Activated CD4-positive, alpha-beta T cell treated with anti-CD3 and anti-CD28 coated beads, Interleukin-2, Interleukin-6, amounts not matched to agents 100 ng/mL and 50 ng/mL, durations not matched to agents 16 hours and 8 hours (primary cell): ENCODE measurements around the gene GSN.
"Not testable (repeated sequence)": the region's sequence is repeated elsewhere in the genome, so short reads cannot be mapped to it uniquely, and the experiment has no call there.

ENCODE experiments used
- DNase-seq: peaks from one replicate; pipeline ENCODE4 v3.0.0-alpha.2; 2020

The GSN gene

GRCh38 chr9:121289772-121290370 is 21.9 kb downstream of the GSN start:
- no peak for DNase-seq

DNA sequence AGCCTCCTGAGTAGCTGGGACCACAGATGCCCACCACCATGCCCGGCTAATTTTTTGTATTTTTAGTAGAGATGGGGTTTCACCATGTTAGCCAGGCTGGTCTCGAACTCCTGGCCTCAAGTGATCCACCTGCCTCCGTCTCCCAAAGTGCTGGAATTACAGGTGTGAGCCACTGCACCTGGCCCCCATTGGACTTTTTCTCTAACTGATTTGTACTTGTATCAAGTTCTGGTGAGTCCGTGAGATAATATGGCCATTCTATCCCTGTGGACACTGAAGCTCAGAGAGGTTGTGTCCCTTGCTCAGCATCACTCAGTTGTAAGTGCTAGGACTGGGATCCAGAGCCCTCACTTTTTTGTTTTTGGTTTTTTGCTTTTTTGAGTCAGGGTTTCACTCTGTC is 23.6 kb downstream of the GSN start:
- DNase-seq = not testable (repeated sequence)

DNA sequence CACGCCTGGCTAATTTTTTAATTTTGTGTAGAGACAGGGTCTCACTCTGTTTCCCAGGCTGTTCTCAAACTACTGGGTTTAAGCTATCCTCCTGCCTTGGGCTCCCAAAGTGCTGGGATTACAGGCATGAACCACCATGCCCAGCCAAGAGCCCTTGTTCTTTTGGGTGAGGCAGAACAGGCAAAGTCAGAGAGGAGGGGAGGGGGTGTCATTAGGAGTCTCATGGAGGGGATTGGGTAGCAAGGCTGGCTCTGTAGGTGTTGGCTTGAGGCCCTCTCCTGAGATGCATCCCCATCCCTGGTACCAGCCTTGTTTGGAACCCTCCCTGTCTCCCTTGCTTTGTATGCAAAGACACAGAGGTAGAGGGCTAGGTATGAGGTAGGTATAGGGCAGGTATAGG is 24.1 kb downstream of the GSN start:
- DNase-seq = no peak

DNA sequence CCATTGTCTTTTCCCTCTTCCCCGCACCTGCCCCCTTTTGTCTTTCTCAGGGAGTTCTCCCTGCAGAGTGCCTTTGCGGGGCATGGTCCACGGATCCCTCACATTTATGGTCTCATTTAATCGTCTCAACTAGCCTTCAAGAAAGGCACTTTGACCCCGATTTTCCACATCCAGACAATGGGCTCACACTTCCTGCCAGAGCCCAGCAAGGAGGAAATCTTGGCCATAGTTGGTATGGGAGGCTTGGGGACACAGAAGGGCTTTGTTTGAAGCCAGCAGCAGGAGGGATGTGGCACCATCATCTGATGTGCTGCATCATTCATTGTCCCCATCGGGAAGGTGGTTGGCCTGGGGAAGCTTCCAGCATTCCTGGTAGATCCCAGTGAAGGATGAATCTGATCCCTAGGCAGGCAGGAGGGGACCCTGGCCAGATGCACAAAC is 24.9 kb downstream of the GSN start:
- DNase-seq = no peak

DNA sequence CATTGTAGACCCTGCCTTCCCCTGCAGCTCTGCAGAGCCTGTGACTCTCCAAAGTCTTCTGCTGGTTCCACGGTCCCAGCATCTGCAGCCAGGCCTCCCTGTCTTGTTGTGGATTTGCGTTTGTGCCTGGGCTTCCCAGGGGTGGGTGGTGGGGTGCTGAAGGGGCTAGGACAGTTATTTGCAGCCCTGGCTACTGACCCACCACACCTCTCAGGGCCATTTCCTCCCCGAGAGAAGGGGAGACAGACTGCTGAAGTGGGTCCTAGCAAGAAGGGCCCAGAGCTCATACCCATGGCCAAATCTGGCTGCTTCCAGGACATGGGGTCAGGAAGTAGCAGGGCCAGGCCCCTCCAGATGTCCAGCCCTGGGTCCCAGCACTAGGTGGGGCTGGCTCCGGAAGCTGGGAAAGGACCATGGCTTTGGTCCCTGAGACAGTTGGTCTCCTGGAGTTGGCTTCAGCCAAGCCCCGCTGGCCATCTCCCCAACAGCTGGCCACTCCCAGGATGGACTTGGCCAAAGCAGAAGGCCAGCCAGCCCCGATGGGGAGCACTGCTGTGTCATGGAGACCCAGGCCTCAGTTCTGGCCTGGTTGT is 26.3 kb downstream of the GSN start:
- DNase-seq = no peak

- no peak for DNase-seq
Observed at GRCh38 chr9:121294866-121295661, 27.1 kb downstream of the GSN start.

- no peak for DNase-seq
Observed at GRCh38 chr9:121295662-121296191, 27.8 kb downstream of the GSN start.

DNA sequence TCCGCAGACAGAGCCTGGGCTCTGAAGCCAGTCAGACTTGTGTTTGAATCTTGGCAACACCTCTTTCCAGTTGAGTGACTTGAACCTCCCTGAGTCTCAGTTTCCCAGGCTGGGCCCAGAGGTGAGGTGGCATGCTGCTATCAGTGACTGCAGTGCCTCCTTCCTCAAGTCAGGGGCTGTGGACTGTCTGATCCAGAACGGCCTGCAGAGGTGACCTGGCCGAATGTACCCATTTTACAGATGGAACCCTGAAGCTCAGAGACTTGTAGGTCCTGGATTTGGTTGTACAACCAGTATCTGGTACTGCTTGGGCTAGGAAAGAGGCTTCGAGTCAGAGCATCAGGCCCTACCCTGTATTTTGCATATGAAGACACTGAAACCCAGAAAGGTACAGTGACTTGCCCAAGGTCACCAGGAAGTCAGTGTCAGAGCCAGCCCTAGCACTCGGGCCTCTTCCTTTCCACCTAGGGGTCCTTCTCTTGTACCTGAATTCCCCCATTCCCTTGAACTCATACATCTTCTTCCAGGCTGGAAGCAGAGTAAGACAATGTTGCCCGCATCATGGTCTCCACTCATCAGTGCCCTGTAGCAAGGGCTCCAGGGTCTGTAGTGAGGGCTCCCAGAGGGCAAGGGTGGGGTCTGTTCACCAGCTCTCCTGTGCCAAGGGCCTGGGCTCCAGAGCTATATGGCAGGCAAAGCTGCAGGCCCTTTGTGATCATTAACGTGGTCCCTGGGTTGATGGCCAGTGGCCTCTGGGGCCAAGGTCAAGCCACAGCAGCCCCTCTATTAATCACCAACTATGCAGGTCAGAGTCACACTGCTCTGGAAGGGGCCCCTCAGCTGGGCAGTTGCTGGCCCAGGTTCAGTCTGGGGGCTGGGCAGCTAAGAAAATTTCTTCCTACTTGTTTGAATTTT is 28.5 kb downstream of the GSN start:
- no peak for DNase-seq

DNA sequence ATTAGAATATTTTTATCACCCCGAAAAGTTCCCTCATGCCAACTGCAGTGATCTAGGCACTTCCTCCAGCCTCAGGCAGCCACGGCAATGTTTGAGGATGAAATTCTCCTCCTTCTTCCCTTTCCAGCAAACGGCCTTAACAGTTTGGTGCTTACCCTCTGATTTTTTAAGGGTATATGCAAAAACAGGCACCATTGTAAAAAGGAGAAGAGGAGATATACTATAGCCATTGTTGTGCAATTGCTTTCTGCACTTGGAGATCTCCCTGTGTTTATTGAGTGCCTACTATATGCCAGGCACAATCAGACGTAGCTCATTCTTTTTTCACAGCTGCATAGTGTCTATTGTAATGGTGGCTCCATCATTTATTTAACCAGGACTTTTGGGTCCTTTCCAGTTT is 29.4 kb downstream of the GSN start:
- no peak for DNase-seq

- no peak for DNase-seq
Observed at GRCh38 chr9:121298016-121298538, 30.1 kb downstream of the GSN start.

GRCh38 chr9:121298689-121299466 is 30.9 kb downstream of the GSN start:
- no peak for DNase-seq

GRCh38 chr9:121299467-121300282 is 31.7 kb downstream of the GSN start:
- peak; percentile 14 for DNase-seq

DNA sequence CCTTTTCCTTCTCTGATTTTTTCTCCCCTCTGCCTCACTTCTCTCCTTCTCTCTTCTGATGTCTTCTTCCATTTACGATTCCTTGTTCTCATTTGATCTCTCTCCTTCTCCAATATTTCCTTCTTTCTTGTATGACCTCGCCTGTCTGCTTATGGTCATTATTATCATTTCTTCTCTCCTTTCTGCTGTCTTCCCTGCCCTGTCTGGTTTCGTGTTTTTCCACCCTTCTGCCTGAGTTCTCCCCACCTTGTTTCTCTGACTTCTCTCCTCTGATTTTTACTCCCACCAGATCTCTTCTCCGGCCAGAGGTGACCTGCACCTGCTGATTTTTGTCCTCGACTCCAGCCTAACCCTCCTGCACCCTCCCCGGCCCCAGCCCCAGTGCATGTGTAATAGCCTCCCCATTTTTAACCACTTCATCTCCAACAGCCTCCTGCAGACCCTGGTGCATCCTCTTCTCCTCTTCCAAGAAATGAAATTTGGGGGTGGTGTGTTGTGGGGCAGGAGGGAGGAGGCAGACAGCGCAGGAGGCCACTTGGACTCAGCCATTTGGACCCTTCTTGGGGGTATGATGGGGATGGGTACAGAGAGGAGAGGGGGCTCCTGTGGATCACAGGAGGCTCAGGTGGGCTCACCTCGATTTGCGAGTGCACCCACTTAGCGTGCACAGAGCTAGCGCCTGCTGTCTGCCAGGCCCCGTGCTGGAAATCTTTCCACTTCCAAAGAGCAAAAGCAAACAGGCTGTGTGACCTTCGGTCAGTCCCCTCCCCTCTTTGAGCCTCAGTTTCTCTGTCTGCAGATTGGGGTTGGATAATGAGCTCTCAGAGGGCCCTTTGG is 32.5 kb downstream of the GSN start:
- no peak for DNase-seq

DNA sequence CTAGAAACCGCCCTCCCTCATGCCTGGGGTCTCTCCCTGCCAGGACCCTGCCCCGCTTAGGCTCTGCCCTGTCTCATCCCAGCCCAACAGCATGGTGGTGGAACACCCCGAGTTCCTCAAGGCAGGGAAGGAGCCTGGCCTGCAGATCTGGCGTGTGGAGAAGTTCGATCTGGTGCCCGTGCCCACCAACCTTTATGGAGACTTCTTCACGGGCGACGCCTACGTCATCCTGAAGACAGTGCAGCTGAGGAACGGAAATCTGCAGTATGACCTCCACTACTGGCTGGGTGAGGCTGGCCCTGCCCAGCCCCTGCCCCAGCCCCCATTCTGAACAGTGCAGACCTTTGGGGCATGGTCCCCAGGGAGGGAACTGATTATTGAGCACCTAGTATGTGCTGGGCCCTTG is 33.9 kb downstream of the GSN start:
- DNase-seq = no peak

DNA sequence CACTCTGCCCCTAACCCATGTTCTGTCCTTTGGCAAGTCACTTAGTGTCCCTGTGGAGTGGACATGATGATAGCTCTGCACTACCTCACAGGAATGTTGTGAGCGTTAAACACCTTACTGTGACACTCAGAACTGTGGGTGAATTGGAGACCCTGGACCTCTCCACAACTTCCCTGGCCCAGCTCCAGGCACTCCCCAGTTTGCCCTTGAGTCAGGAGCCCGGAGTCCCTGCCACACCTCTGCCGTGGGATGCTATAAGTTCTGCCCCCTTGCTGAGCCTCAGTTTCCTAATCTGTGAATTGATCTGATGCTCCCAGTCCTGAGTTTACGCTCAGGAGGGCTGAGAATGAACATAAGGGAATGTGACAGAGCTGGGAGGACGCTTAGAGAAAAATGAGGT is 34.4 kb downstream of the GSN start:
- no peak for DNase-seq

GRCh38 chr9:121302786-121303185 is 34.8 kb downstream of the GSN start:
- no peak for DNase-seq

DNA sequence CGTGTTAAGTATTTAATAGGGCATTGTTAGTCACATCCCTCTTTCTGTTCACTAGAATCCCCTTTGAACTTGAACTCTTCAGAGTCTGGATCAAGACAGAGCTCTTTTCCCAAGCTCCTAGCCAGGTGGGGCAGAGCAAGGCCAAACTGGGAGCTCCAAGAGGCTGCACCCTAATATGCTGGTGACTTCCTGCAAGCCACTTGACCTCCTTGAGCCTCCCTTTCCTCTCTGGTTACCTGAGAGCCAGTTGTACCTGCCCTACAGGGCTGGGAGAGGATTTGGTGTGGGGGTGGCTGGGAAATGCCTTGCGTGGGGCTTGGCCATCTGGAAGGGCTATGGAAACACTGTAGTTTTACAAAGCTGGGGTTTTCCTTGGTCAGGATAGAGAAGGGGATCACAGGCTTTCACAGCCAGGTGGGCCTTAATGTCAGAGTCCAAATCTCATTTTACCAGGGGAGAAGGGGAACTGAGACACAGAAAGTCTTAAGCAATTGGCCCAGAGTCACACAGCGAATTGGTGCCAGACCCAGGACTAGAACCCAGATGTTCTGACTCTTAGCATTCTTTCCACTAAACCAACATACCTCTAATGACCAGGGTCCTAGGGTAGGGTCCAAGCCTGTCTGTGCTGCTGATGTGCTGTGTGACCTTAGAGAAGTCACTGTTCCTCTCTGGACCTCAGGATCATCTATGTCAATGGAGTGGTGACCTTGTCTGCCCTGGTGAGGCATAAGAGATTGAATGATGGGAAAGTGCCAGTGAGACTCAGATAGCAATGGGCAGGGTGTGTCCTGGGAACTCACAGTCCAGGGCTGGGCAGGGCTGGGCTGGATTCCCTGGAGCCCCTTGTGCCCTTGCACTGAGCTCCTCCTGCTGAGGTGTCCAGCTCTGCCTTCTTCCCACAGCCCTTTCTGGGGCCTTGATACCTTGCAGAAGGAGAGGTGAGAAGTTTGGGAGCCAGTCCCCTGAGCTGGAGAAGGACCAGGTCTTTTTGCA is 35.8 kb downstream of the GSN start:
- DNase-seq = no peak

DNA sequence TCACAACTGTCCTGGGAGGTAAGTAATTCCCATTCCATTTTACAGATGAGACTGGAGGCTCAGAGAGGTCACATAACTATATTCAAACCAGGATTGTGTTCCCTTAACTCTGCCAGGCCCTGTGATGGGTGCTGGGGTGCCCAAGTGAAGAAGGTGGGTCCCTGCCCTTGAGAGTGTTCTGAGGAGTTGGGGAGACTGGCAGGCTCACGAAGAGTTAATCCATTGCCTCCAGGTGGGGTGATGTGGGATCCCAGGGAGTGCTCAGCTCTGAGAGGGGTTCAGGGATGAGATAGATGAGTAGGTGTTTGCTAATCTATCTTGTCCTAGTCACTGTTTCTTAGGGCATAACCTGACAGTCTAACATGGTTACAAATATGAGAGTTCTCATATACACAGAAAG is 36.7 kb downstream of the GSN start:
- no peak for DNase-seq
